Stimulated activated CD4-positive, alpha-beta T cell treated with anti-CD3 and anti-CD28 coated beads, Interleukin-4, amount 100 ng/mL, for 1 hour (primary cell): Measurements from ENCODE around the gene PCP4L1.
"Not testable (repeated sequence)": the region's sequence is repeated elsewhere in the genome, so short reads cannot be mapped to it uniquely, and the experiment has no call there.

Experiments
- DNase-seq: peaks from one replicate; pipeline ENCODE4 v3.0.0-alpha.2; 2020

PCP4L1 gene

DNA sequence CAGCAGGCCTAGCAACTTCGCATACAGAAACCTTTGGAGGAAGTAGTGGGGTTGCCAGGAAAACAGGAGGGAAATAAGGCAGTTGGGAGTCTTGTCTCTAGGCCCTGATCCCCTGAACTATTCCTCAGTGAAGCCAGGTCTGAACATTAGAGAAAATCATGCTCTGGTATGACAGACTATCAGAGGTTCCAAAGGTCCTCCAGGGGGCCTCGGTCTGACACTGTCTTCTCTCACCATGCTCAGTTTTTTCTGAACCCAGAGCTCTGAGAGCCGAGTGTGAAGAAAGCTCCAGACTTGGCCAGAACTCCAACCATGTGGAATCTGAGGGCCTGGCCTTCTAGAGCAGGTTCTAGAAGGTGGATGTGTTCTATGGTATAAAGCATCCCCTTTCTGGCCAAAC is 28.6 kb upstream of the PCP4L1 start:
- DNase-seq, result no peak

DNA sequence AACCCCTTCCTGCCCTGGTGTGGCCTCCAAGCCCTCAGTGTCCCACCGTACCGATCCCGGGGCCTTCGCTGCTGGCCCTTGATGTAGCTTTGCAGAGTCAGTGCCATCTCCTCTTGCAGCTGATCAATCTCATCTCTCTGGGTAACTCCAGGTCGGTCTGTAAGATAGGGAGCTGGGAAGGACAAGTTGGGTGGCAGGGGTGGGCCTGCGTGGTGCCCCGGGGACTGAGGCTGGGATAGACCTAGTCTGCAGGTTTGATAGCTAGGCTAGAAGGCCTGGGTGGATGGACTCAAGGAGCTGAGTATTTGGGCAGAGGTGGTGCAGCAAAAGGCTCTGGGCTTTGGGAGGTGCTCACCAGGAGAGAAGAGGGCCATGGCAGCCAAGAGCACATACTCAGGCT is 27.8 kb upstream of the PCP4L1 start:
- no peak for DNase-seq

DNA sequence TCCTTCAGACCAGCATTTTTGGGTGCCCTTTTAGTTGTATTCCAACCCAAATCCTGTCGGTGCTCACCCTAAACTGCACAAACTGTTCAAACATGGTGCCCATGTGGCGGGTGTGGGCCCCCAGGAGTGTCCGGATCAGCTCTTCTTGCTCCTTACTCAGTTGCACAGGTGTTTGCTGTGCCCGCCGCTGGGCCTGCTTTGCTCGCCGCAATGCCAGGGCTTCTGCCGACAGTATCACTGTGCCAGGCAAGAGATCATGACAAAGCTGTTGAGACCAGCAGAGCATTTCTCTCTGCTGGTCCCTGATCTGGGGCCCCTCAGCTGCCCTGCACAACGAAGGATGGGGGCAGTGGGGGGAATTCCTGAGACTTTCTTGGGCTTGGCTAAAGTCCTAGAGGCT is 25.4 kb upstream of the PCP4L1 start:
- DNase-seq, result no peak

DNA sequence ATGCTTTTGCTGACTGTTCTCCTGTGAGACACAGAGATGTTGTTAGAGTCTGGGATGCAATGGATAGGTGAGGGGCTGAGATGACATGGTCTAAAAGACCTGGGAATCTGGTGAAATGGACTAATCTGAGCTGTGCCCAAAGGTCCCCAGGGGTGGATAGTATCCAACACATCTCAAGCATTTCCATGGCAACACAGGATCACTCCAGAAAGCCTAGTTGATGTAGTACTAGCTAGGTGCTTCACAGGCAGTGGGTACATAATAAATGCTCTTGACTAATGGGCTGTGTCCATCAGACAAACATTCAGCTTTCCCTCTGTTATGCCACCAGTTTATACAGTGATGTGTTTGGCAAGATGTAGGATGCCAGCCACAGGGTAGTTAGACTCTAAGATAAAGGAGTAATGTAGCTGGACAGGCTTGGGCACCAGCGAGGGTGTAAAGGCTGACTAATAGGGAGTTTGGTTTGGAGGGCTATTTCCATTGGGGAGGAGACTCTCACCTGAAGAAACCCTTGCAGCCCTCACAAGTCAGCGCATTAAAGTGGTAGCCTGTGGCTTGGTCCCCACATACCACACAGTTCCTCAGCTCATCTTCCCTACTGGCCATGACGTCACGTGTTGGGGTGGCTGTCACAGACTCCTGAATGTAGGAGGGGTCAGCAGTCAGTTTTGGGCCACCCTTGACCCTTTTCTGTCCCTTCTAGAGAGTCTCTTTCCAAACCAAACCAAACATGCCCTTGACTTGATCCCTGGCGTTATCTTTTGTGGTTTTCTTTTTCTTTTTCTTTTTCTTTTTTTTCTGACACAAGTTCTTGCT is 22.4 kb upstream of the PCP4L1 start:
- DNase-seq, result no peak

DNA sequence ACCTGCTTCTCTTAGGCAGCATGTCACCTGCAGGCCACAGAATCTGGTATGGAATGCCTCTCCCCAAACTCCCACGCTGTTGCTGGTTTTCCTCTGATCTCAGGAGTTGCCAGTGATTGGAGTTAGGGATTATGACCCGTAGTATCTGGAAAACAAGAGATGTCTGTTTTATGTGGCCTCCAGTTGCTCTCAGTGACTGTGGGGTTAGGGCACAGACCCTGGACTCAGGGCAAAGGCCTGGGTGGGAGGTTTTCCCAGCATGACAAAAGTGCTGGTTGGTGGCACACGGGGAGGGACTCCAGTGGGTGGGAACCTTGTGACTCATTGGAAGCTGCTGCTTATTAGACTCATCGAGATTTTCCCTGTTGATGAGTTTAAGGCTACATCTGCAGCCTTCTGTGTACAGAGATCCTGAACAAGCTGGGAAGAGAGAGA is 20.5 kb upstream of the PCP4L1 start, which contains the start of gene NR1I3:
NR1I3 (minus strand) TSS at position 165 of the 435 bp plus-strand sequence. CDS start 1,638 bp downstream, outside the sequence.
- no peak for DNase-seq

DNA sequence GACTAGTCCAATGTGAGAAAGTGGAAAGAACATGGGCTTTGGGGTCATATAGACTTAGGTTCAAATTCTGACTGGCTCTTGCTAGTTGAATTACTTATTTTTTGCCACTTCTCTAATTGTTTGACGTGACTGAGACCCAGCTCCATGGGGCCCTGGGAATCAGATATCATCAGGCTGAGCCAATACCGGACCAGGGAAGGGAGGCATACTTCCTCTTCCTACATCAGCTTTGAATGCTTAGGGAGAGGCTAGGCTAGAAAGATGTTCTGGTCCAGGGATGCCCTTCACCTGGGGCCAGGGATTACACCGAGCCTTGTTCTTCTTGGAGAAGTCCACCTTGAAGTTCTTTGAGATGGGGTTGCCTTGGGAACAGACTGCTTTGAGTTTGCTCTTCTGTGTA is 16.9 kb upstream of the PCP4L1 start:
- DNase-seq, result no peak

DNA sequence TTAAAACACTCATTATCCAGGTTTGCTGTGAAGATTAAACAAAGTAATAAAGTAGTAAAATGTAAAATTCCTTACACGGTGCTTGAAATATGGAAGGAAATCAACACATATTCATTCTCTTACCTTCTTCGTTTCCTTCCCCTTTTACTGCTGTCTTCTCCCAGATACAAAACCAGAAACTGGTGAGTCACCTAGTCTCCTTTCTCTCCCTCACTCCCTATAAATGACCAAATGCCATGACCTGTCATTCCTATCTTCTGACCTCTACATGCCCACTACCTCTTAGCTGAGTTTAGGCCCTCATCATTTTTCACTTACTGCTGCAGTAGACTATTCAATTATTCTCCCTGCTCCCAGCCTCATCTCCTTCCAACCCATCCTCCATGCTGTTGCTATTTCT is 16.2 kb upstream of the PCP4L1 start:
- no peak for DNase-seq

DNA sequence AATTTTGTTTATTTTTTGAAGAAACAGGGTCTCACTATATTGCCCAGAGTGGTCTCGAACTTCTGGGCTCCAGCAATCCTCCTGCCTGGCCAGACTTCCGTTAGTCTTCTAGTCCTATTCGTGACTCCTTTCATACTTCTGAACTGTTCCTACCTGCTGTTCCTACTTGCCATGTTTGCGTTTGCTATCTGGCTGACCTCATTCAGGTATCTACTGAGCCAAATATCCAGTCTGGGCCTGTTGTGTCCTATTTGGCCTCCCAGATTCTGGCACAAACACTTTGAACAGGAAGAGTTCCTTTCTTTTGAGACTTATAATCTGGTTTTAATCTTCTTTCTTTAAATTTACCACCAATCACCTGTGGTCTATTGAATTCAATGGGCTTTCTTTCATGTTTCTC is 13.7 kb upstream of the PCP4L1 start:
- DNase-seq, result no peak

DNA sequence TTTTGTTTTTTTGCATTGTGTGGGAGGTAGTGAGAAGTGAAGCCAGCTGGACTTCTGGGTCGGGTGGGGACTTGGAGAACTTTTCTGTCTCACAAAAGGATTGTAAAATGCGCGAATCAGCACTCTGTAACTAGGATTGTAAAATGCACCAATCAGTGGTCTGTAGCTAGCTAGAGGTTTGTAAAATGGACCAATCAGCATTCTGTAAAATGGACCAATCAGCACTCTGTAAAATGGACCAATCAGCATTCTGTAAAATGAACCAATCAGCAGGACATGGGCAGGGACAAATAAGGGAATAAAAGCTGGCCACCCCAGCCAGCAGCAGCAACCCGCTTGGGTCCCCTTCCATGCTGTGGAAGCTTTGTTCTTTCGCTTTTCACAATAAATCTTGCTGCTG is 8.4 kb upstream of the PCP4L1 start:
- DNase-seq, result not testable (repeated sequence)

DNA sequence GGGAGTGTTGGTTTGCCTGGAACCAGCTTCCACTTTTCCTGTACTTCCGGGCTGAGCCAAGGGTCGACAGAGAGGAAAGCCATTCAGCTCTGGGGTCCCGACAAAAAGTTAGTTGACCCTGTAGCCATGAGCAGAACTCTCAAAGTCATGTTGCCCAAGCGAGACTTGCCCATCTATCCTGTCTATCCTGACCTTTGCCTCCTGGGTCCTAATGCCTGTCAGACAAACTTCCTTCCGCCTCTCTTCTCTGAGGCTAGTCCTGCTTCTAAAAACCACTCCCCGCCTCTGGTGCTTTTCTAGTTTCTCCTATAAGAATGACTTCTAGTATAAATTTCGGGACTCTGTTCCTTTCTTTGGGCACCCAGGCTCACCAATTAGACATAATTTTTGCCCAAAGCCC is 7.7 kb upstream of the PCP4L1 start:
- no peak for DNase-seq

DNA sequence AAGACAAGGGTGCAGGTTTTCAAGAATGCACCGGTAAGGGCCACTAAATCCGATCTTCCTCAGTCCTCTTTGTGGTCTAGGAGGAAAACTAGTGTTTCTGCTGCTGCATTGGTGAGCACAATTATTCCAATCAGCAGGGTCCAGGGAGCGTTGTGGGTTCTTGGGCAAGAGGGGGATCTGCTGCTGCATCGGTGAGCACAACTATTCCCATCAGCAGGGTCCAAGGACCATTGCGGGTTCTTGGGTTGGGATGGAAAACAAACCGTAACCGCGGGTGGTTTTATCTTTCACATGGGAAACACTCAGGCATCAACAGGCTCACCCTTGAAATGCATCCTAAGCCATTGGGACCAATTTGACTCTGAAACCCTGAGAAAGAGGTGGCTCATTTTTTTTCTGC is 7.0 kb upstream of the PCP4L1 start:
- DNase-seq, result no peak

DNA sequence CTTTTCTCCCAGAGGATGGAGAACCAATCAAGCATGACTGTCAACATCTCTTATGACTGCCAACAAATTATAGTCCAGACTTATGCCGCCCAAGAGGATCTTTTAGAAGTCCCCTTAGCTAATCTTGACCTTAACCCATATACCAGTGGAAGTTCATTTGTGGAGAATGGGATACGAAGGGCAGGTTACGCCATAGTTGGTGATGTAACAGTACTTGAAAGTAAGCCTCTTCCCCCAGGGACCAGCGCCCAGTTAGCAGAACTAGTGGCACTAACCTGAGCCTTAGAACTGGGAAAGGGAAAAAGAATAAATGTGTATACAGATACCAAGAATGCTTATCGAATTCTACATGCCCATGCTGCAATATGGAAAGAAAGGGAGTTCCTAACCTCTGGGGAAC is 3.2 kb upstream of the PCP4L1 start:
- not testable (repeated sequence) for DNase-seq

DNA sequence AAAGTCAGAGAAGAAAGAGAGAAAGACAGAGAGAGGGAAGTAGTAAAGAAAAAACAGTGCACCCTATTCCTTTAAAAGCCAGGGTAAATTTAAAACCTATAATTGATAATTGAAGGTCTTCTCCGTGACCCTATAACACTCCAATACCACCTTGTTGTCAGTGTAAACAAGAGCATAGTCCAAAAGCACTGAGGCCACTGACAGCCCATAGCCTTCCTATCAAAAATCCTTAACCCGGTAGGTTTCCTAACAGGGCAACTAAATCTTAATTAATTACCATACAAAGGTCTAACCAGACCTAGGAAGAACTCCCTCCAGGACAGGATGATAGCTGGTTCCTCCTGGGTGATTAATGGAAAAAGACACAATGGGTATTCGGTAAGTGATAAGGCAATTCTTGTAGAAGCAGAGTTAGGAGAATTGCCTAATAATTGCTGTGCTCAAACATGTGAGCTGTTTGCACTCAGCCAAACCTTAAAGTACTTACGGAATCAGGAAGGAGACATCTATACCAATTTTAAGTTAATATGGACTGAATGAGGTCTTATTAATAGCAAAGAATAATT is 2.5 kb upstream of the PCP4L1 start:
- DNase-seq, result not testable (repeated sequence)

DNA sequence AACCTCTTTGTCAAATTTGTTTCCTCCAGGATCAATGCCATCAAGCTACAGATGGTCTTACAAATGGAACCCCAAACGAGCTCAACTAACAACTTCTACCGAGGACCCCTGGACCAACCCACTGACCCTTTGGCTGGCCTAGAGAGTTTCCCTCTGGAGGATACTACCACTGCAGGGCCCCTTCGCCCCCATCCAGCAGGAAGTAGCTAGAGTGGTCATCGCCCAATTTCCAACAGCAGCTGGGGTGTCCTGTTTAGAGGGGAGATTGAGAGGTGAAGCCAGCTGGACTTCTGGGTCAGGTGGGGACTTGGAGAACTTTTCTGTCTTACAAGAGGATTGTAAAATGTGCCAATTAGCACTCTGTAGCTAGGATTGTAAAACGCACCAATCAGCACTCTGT is 1.4 kb upstream of the PCP4L1 start:
- not testable (repeated sequence) for DNase-seq

DNA sequence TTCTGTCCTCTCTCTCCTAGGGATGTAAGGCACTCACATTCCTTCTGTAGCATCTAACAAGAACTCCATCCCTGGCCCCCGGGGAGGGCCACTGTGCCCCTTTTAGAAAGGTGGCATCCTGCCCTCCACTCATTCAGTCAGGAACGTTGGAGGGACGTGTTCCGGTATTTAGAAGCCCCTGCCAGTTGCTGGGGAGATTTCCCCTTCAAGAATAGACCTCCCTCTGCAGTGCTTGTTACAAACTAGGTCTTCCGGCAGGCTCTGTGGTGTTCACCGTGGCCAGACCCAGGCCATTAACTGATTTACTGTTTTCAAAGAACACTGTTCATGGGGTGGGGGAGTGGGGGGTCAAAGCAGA is 779 bp downstream of the PCP4L1 start:
- DNase-seq, result no peak

DNA sequence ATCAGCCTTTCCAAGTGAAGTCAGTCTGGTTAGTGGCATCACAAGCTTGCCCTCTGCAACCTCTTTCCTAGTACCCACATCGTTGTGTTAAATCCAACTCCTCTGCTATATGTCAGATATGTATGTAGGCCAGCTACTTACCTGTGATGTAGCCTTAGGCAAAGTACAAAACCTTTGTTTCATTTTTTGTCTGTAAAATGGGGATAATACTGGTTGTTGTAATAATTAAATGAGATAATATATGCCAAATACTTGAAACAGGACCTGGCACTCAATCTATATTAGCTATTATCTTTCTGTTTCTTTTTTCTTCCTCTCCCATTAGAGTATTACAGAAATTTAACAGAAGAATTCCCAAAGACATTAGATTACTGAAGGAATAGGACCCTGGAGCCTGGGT is 1.2 kb downstream of the PCP4L1 start:
- DNase-seq, result no peak

DNA sequence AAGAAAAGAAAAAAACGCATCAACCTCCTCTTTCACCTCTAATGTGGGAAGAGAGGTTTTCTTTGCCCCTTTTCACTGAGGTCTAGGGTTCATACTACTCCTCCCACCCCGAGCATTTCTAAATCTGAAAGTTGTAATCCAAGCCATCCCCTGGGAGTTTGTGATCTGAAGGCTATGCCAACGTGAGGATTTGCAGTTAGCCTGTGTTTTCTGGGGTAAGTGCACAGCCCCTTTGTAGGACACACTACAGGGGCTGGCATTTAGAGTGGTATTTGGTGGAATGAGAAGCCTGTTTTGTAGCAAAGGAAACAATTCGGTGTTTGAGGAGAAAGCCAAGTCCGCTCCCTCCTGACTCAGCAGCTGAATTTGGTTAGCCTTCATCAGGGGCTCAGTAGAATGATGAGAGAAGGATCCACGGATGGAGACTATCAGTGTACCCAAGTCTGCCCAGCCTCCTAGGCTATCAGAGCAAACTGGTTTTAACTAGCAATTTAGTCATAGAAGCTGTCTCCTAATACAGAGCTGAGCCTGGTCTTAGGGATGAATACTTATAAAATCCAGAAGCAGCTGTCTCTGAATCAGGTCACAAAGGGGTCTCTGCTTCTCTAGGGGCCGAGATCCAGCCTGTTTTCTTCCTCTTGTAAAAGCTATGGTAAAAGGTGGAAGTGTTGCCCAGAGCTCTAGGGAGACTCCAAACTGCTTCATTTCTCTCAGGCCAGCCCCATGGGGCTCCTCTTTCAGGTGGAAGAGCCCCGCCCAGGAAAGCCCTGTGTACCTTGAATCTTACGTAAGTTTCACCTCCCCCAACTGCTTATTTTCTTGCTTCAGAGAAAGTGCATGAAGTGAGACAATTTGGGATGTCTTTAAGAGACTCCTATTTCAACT is 2.1 kb downstream of the PCP4L1 start:
- DNase-seq, result no peak

DNA sequence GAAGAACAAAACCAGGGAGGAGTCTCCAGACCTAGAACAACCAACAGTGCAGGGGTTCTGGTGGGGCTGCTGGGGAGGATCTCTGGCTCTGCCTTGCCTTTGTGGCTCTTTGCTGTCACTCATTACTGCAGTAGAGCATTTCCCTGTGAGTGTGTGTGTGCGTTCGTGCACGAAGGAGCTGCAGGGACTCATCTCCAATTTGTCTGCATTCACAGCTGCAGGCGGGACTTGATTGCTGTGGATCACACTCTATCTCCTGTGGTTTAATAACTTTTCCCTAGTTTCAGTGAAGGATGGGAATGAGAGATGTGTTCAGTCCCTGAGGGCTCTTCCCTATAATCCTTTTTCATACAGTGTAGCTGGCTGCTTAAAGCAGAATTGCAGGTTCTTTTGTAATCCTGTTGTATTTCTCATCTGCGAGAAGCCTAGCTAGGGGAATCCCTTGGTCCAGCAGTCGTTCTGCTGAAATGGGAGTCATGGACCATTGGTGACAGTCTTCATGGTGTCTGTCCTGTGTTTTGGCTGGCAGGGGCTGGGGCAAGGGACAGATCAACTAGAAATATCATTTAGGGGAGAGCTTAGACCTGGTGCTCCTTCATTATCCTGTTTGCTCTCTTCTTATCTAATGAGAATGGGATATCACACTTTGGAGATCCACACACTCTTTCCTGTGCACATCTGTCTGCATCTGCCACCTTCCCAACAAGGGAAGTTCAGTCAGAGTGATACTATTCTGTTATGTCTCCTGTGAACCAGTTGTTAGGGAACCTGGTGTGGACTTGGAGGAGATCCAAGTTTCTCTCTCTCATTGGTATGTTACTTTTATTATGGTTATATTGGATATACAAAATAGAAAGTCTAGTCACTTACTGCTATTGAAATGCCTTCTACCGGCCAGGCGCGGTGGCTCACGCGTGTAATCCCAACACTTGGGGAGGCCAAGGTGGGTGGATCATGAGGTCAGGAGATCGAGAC is 3.0 kb downstream of the PCP4L1 start:
- DNase-seq, result no peak

DNA sequence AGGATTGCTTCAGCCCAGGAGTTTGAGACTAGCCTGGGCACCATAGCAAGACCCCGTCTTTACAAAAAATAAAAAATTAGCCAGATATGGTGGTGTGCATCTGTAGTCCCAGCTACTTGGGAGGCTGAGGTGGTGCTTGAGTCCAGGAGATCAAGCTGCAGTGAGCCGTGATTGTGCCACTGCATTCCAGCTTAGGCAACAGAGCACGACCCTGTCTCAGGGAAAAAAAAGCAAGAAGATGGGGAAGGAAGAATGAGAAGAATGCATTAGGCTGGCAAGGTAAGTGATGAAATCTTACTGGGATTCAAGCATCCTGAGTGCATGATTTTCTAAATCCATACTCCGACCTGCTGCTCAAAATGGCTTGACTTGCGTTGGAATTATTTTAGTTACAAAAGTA is 6.8 kb downstream of the PCP4L1 start:
- no peak for DNase-seq

DNA sequence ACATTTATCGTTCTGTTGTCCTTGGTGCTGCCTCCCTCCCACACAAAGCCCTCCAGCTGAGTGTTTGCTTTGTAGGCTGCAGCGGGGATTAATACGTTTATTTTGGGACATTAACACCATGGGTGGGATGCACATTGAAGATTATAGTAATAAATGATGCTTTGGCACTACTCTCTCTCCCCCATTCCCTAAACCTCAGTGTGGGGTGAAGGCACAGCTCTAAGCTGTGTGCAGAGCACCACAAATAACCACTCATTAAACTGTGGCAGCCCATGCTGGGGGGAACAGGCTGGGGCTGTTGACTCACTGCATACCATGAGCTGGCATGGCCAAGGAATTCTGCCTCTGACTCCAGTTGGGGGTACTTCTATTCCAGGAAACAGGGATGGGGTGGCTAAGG is 7.7 kb downstream of the PCP4L1 start:
- DNase-seq, result no peak

DNA sequence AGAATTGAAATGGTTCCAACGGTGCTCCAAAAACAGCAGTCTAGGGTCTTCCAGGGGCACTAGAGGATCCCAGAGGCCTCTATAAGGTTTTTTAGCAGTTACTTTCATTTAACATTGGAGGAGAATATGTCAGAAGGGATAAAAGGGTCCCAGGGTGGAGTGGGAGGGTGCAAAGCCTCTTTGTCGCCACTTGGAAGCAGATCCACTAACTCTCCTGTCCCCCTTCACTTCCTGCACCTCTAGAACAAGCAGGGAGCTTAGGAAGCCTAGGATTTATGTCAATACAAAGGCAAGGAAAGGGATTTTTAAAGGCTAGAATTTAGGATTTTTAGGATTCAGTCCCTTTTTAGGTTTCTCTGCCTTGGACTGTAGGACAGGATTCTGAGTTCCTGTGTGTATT is 8.3 kb downstream of the PCP4L1 start:
- no peak for DNase-seq

DNA sequence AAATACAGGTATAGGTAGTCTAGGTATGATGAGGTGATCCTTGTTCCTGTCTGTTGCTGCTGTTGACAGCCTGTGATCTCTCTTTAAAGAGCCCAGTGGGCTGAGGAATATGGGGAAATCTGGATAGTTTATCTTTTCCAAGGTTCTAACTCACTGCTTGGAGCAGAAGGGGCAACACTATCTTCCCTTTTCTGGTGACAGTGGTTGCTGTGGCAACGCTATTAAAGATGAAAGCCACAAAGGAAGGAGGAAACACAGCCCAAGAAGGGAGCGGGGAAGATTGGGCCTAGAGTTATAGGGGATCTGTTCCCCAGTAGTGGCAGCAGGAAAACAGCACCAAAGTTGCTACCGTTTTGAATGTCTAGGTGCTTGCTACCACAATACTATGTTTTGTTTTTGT is 8.8 kb downstream of the PCP4L1 start:
- no peak for DNase-seq

DNA sequence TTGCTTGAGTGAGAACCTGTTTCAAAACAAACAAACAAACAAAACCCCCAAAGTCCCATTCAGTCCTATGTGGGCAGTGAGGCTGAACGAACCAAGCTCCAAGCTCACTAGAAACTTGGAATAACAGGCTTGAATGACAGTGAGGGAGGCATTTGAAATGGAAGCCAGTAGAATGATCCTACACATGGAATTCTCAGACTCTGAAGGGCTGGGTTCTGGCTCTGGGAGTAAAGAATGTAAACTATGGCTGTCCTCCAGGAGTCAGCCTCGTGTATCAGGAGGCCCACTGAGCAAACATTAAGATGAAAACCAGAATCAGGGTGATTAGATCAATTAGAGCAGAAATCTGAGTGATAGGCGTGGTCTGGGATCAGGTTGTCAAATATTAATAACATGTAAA is 14.9 kb downstream of the PCP4L1 start:
- no peak for DNase-seq
